Mesenchymal stem cell (in vitro differentiated cells and primary cell): ENCODE data around the gene TMEM134.
"Not testable (repeated sequence)": the region's sequence is repeated elsewhere in the genome, so short reads cannot be mapped to it uniquely, and the experiment has no call there.

Experiments used
- DNase-seq: peaks from one replicate; pipeline ENCODE4 v3.0.0-alpha.2; 2013
- H2AFZ ChIP-seq: one replicate; pipeline ENCODE4 v1.6.1; 2013; ENCODE audit warnings: low read depth, mild to moderate bottlenecking, control low read depth, inconsistent platforms, low read length, moderate library complexity
- H2AK5ac ChIP-seq: 2 replicates; pipeline ENCODE4 v1.6.1; 2013; ENCODE audit warnings: low read length, moderate library complexity, mild to moderate bottlenecking, inconsistent platforms; ENCODE audit not compliant: severe bottlenecking
- H2BK120ac ChIP-seq: one replicate; pipeline ENCODE4 v1.6.1; 2013; ENCODE audit warnings: low read depth, mild to moderate bottlenecking, inconsistent platforms, low read length, moderate library complexity
- H2BK12ac ChIP-seq, 2 experiments: one replicate each; pipeline ENCODE4 v1.6.1; 2013; ENCODE audit warnings: inconsistent platforms in 2 of 2, low read length in 2 of 2, mild to moderate bottlenecking in 2 of 2, moderate library complexity in 2 of 2, control low read depth in 1 of 2
- H2BK15ac ChIP-seq: one replicate; pipeline ENCODE4 v1.6.1; 2013; ENCODE audit warnings: mild to moderate bottlenecking, low read depth, inconsistent platforms; ENCODE audit not compliant: poor library complexity, severe bottlenecking
- H2BK5ac ChIP-seq: 2 replicates; pipeline ENCODE4 v1.6.1; 2013; ENCODE audit warnings: low read depth, mild to moderate bottlenecking, low read length, control low read depth, inconsistent platforms; ENCODE audit not compliant: poor library complexity, severe bottlenecking
- H3K14ac ChIP-seq, 2 experiments: one replicate each; pipeline ENCODE4 v1.6.1; 2013; ENCODE audit warnings: inconsistent platforms in 2 of 2, low read length in 2 of 2, control low read depth in 1 of 2, mild to moderate bottlenecking in 1 of 2, moderate library complexity in 1 of 2
- H3K18ac ChIP-seq, 2 experiments: one replicate each; pipeline ENCODE4 v1.6.1; 2013; ENCODE audit warnings: inconsistent platforms in 2 of 2, low read length in 2 of 2, control low read depth in 1 of 2, low read depth in 1 of 2, mild to moderate bottlenecking in 1 of 2
- H3K23ac ChIP-seq, 2 experiments: one replicate each; pipeline ENCODE4 v1.6.1; 2013; ENCODE audit warnings: inconsistent platforms in 2 of 2, low read length in 2 of 2, mild to moderate bottlenecking in 2 of 2, moderate library complexity in 2 of 2, control low read depth in 1 of 2
- H3K27ac ChIP-seq: 2 replicates; pipeline ENCODE4 v1.5.1; 2013; ENCODE audit warnings: mild to moderate bottlenecking, moderate library complexity, low read length, control low read depth, inconsistent platforms; ENCODE audit not compliant: poor library complexity, severe bottlenecking
- H3K27me3 ChIP-seq, 2 experiments: 2 replicates each; pipeline versions ENCODE4 v1.6.1 to v1.7.0; 2013; ENCODE audit warnings: low read length in 2 of 2, mild to moderate bottlenecking in 2 of 2, moderate library complexity in 2 of 2, control low read depth in 1 of 2, inconsistent platforms in 1 of 2; ENCODE audit not compliant: control insufficient read depth in 1 of 2, insufficient read depth in 1 of 2
- H3K36me3 ChIP-seq, 2 experiments: 2 replicates each; pipeline versions ENCODE4 v1.6.1 to v1.7.0; 2013; ENCODE audit warnings: low read length in 2 of 2, control low read depth in 1 of 2, inconsistent platforms in 1 of 2, low read depth in 1 of 2, mild to moderate bottlenecking in 1 of 2; ENCODE audit not compliant: insufficient read depth in 2 of 2, control insufficient read depth in 1 of 2
- H3K4ac ChIP-seq, 2 experiments: one replicate each; pipeline ENCODE4 v1.6.1; 2013; ENCODE audit warnings: inconsistent platforms in 2 of 2, low read length in 2 of 2, mild to moderate bottlenecking in 2 of 2, moderate library complexity in 2 of 2, control low read depth in 1 of 2, low read depth in 1 of 2
- H3K4me1 ChIP-seq: 2 replicates; pipeline ENCODE4 v1.6.1; 2013; ENCODE audit warnings: low read depth, low read length, control low read depth; ENCODE audit not compliant: control insufficient read depth, insufficient read depth
- H3K4me2 ChIP-seq: 2 replicates; pipeline ENCODE4 v1.6.1; 2013; ENCODE audit warnings: low read length, mild to moderate bottlenecking, inconsistent platforms; ENCODE audit not compliant: poor library complexity, severe bottlenecking
- H3K4me3 ChIP-seq, 2 experiments: 2 replicates each; pipeline versions ENCODE4 v1.5.1 to v1.7.0; 2013; ENCODE audit warnings: low read length in 2 of 2, mild to moderate bottlenecking in 2 of 2, control low read depth in 1 of 2, low read depth in 1 of 2; ENCODE audit not compliant: insufficient read depth in 1 of 2
- H3K79me1 ChIP-seq: replicated peaks from 2 replicates; pipeline ENCODE4 v1.6.1; 2013; ENCODE audit warnings: mild to moderate bottlenecking, control low read depth, low read length, inconsistent platforms; ENCODE audit not compliant: poor library complexity, severe bottlenecking
- H3K9ac ChIP-seq: 2 replicates; pipeline ENCODE4 v1.7.0; 2013; ENCODE audit warnings: mild to moderate bottlenecking, low read length, moderate library complexity
- H3K9me3 ChIP-seq: 2 replicates; pipeline ENCODE4 v1.7.0; 2013; ENCODE audit warnings: mild to moderate bottlenecking, low read length; ENCODE audit not compliant: control insufficient read depth
- H4K8ac ChIP-seq: one replicate; pipeline ENCODE4 v1.6.1; 2013; ENCODE audit warnings: inconsistent platforms, mild to moderate bottlenecking, low read length, moderate library complexity
- H4K91ac ChIP-seq: one replicate; pipeline ENCODE4 v1.6.1; 2013; ENCODE audit warnings: mild to moderate bottlenecking, low read length, inconsistent platforms
- WGBS: methylation state at CpG from one replicate; pipeline ENCODE4 v1.1.7; 2013; ENCODE audit warnings: mixed read lengths; 5-methylcytosine and 5-hydroxymethylcytosine counted together

The TMEM134 gene

DNA sequence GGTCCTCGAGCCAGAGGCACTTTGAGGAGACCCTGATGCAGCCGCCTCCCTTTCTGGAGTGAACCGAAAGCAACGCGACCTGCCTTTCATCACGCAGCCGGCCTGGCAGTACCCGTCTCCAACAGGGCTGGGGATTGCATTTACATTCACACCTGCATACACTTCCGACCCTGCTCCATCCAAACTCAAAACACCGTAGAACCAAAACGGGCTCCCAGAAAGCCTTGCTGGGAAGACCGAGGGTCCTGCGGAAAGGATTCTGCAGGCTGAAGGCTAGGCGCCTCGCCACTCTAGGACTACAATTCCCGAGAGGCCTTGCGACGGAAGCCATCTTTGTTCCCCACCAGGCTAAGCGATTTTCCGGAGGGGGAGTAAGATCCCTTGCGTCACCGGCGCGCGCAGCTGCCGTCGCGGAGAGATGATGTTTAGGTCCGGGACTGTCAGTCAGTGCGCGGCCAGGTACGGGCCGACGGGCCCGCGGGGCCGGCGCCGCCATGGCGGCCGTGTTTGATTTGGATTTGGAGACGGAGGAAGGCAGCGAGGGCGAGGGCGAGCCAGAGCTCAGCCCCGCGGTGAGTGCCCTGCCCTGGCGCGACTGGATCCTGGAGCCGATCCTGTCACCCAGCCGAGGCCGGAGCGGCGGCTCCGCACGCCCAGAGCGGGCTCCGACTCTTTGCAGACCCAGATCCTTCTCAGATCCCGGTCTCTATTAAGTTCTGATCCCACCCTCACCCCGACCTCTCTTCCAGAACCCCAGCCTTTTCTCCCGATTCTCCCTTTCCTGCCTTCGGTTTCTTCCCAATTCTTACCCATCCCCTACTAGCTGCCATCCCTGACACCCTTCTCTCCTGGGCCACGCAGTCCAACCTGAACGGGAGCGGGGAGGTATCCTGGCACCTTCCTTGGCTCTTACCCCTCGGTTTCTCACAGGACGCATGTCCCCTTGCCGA is 40.7 kb downstream of the TMEM134 start, which contains the start of gene RPS6KB2:
Gene RPS6KB2, plus strand, starts transcription at position 443 of the 950 bp plus-strand sequence. Its CDS starts 52 bp downstream, at position 495.
- Histone ChIP-seq H3K79me1 (peaks cover 17% of the 10 kb centered on the region), H3K9ac (peak within 1 kb of the TSS; percentile 97), H4K91ac (peak within 1 kb of the TSS; percentile 86), H2BK120ac (peak within 1 kb of the TSS; percentile 52), H3K4me3 (peak within 1 kb of the TSS; percentile 84 to 93), H3K36me3 (peaks cover 27 to 45% of the 10 kb centered on the region in 2 experiments), H3K4ac (peak within 1 kb of the TSS; percentile 21 to 90), H2AK5ac (peak within 1 kb of the TSS; percentile 44), H3K18ac (peak within 1 kb of the TSS; percentile 74 to 92), H2BK15ac (peak within 1 kb of the TSS; percentile 70), H4K8ac (peak within 1 kb of the TSS; percentile 98), H3K9me3 (no peaks in the 10 kb centered on the region), H3K27ac (peak within 1 kb of the TSS; percentile 5), H2BK5ac (no peak within 1 kb of the TSS), H2BK12ac (no peak within 1 kb of the TSS), H3K14ac (no peak within 1 kb of the TSS), H3K4me1 (peaks cover 14% of the 10 kb centered on the region), H3K27me3 (no peaks in the 10 kb centered on the region), H2AFZ (peak within 1 kb of the TSS; percentile 78), H3K23ac (peak within 1 kb of the TSS in 1 of 2 experiments; percentile 28), H3K4me2 (peak within 1 kb of the TSS; percentile 77)
- 2% methylated on average over 55 of the region's 68 CpGs for WGBS
- peak; percentile 96 for DNase-seq

DNA sequence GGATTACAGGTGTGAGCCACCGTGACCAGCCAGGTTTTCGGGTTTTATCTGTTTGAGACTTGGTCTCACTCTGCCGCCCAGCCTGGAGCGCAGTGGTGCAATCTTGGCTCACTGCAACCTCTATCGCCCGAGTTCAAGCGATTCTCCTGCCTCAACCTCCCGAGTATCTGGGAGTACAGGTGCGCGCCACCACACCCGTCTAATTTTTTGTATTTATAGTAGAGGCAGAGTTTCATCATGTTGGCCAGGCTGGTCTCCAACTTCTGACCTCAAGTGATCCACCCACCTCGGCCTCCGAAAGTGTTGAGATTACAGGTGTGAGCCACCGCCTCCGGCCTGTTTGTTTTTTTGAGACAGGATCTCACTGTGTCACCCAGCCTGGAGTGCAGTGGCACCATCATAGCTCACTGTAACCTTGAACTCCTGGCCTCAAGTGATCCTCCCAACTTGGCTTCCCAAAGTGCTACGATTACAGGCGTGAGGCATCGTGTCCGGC is 41.6 kb downstream of the TMEM134 start:
- not testable (repeated sequence) for H2BK12ac ChIP-seq, H2AFZ ChIP-seq, H2BK120ac ChIP-seq, H3K18ac ChIP-seq, DNase-seq, H3K23ac ChIP-seq, H3K9me3 ChIP-seq, H3K27ac ChIP-seq, H3K27me3 ChIP-seq, H3K4me2 ChIP-seq, H4K91ac ChIP-seq, H2BK5ac ChIP-seq, H2BK15ac ChIP-seq, H3K14ac ChIP-seq, H2AK5ac ChIP-seq
- Histone ChIP-seq H3K36me3 (peaks cover 18 to 36% of the 10 kb centered on the region in 2 experiments), H3K4me3 (peak overlapping the region in 1 of 2 experiments; percentile 93), H3K79me1 (peaks cover 12% of the 10 kb centered on the region), H3K4ac (peak overlapping the region; percentile 19 to 85), H4K8ac (peak overlapping the region; percentile 98), H3K9ac (peak overlapping the region; percentile 97), H3K4me1 (peaks cover 18% of the 10 kb centered on the region)
- 92% methylated on average over 19 of the region's 19 CpGs for WGBS

- Histone ChIP-seq H2BK5ac (no peak overlapping the region), H3K14ac (no peak overlapping the region), H3K4ac (no peak overlapping the region), H3K27ac (no peak overlapping the region), H2BK15ac (no peak overlapping the region), H3K79me1 (peaks cover 8% of the 10 kb centered on the region), H2AK5ac (no peak overlapping the region), H2AFZ (no peak overlapping the region), H3K4me1 (peaks cover 35% of the 10 kb centered on the region), H3K4me3 (peak overlapping the region in 1 of 2 experiments; percentile 1), H3K18ac (no peak overlapping the region), H3K9me3 (no peaks in the 10 kb centered on the region), H4K91ac (no peak overlapping the region), H2BK120ac (no peak overlapping the region), H3K27me3 (no peaks in the 10 kb centered on the region), H3K23ac (no peak overlapping the region), H3K4me2 (no peak overlapping the region), H3K9ac (no peak overlapping the region), H4K8ac (no peak overlapping the region), H3K36me3 (peaks cover 0 to 13% of the 10 kb centered on the region in 2 experiments), H2BK12ac (no peak overlapping the region)
- DNase-seq, result no peak
- whole genome bisulfite sequencing, result 92% methylated on average over 30 of the region's 34 CpGs
Measured at GRCh38 chr11:67423891-67424613, 45.0 kb downstream of the TMEM134 start.
